Right forelimb (tissue), 1 donor: ENCODE results near the gene CXCL9.
"Not testable (repeated sequence)": the region's sequence is repeated elsewhere in the genome, so short reads cannot be mapped to it uniquely, and the experiment has no call there.

Experiments used
- DNase-seq: peaks from one replicate; pipeline ENCODE4 v3.0.0-alpha.2; 2018

CXCL9 gene

DNA sequence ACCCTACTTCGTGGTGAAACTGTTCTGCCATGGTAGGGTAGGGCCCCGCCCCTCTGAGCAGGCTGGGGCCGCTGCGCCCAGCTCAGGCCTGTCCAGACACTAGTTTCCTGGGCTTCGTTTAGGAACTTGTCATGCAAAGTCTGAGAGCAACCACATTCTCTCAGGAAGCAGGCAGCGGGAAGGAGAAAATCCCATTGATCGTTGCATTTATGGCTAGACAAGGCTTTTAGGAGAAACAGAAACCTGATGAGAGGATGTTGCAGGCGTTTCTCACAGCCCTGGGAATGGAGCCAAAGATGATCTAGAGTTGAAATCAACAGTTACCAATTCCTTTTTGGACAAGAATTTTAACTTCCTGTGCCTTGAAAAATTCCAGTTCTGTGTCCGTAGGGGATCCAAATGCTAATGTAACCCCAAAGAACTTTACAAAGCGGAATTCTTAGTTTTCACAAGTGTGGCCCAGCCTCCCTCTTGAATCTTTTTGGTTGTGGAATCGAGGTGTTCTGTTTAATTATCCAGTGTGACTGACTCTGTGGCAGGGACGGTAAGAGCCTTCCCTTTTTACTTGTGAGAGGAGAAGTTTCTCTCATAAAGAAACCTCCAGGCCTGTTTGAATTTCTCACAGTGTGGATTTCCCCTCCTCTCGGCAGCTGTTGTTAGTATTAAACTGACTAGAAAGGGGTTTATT, 4.5 kb upstream of the CXCL9 start:
- peak; percentile 58 for DNase-seq

GRCh38 chr4:76011018-76011670, 3.8 kb upstream of the CXCL9 start:
- DNase-seq: no peak

GRCh38 chr4:76010576-76010975, 3.3 kb upstream of the CXCL9 start:
- DNase-seq: no peak

DNA sequence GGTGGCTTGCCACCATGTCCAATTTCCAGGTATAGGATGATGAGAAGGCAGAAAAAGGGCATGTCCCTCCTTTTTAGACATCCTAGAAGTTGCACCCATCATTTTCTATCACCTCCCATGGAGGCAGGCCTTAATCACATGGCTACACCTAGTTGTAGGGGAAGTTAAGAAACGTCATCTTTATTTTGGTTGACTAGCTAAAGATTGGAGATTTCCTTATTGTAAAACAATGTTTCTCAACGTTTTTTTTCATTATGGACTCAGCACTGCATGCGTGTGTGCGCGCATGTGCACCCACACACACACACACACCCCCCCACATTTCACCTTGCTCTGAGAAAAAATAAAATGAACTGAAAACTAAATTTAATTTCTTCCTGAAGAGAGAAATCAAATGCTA, 2.0 kb upstream of the CXCL9 start:
- no peak for DNase-seq

- no peak for DNase-seq
These were observed 3.7 kb downstream of the CXCL9 start for GRCh38 chr4:76003620-76004019.

GRCh38 chr4:76003035-76003434, 4.3 kb downstream of the CXCL9 start:
- DNase-seq: no peak

GRCh38 chr4:76002176-76002575, 5.1 kb downstream of the CXCL9 start:
- no peak for DNase-seq

DNA sequence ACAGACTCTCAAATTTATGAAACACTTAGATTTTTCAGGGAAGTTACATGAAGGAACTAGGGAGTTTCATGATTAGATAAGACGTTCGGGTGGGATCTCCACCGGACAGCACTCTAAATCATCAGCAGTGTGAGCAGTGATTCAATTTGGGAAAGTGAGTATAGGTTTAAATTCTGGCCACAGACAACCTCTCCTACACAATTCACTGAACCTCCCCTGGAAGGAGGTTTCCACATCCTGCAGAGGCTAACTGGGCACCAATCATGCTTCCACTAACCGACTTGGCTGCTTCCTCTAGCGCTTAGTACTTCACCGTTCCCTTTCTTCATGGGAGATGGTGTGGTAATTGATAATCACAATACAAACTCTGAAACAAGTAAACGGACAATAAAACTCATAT, 5.6 kb downstream of the CXCL9 start:
- no peak for DNase-seq

GRCh38 chr4:76000279-76000678, 7.0 kb downstream of the CXCL9 start:
- DNase-seq: no peak

GRCh38 chr4:75998525-75999147, 8.7 kb downstream of the CXCL9 start:
- DNase-seq: not testable (repeated sequence)

- DNase-seq: no peak
These were observed 9.4 kb downstream of the CXCL9 start for GRCh38 chr4:75997946-75998345.

GRCh38 chr4:75997081-75997480, 10.2 kb downstream of the CXCL9 start:
- DNase-seq: no peak

DNA sequence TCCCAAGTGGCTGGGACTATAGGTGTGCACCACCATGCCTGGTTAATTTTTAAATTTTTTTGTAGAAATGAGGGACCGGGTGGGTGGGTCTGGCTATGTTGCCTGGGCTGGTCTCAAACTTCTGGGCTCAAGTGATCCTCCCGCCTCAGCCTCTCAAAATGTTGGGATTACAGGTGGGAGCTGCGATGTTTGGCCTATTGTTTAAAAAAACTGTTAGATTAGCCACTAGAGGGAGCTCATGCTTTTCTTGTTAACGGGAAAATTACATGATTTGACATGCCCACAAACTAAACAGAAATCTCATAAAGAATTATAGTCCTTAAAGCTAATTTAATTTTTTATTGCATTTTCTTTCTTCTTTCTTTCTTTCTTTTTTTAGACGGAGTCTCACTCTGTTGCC, 11.6 kb downstream of the CXCL9 start:
- DNase-seq: no peak

GRCh38 chr4:75992462-75992861, 14.8 kb downstream of the CXCL9 start:
- DNase-seq: no peak

- DNase-seq: no peak
These were observed 17.3 kb downstream of the CXCL9 start for GRCh38 chr4:75989846-75990528.

- no peak for DNase-seq
These were observed 22.2 kb downstream of the CXCL9 start for GRCh38 chr4:75985116-75985515.

DNA sequence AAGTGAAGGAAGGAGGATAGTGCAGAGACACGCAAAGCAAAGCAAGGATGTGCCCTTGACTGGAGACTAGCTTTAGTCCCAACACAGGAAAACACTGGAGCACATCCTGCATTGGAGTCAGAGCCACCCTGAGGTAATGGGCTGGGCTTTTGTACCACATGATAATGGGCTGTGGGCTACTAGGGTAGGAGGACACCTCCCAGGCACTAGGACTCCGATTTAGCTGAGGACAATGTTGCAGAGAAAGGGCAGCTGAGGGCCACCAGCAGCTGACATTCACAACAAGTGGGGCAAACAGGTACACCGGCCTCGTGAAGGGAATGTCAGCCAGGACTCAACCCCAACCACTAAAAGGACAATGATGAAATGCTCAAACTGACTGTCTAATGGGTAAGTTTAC, 26.7 kb downstream of the CXCL9 start:
- DNase-seq: no peak

DNA sequence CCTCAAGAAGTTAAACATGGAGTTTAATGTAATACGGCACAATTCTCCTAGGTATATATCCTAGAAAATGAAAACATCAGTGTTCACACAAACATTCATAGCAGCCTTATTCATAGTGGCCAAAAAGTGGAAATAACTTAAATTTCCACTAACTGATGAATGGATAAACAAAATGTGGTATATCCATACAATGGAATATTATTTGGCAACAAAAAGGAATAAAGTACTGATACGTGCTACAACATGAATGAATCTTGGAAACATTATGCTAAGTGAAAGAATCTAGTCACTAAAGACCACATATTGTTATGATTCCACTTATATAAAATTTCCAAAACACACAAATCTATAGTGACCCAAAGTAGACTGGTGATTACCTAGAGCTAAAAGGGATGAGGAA, 31.1 kb downstream of the CXCL9 start:
- DNase-seq: no peak

- no peak for DNase-seq
These were observed 33.5 kb downstream of the CXCL9 start for GRCh38 chr4:75973766-75974165.

GRCh38 chr4:75968084-75968483, 39.2 kb downstream of the CXCL9 start:
- no peak for DNase-seq

- no peak for DNase-seq
These were observed 43.8 kb downstream of the CXCL9 start for GRCh38 chr4:75963558-75963957.

DNA sequence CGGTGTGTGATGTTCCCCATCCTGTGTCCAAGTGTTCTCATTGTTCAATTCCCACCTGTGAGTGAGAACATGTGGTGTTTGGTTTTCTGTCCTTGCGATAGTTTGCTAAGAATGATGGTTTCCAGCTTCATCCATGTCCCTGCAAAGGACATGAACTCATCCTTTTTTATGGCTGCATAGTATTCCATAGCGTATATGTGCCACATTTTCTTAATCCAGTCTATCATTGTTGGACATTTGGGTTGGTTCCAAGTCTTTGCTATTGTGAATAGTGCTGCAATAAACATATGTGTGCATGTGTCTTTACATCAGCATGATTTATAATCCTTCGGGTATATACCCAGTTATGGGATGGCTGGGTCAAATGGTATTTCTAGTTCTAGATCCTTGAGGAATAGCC, 45.2 kb downstream of the CXCL9 start:
- not testable (repeated sequence) for DNase-seq

DNA sequence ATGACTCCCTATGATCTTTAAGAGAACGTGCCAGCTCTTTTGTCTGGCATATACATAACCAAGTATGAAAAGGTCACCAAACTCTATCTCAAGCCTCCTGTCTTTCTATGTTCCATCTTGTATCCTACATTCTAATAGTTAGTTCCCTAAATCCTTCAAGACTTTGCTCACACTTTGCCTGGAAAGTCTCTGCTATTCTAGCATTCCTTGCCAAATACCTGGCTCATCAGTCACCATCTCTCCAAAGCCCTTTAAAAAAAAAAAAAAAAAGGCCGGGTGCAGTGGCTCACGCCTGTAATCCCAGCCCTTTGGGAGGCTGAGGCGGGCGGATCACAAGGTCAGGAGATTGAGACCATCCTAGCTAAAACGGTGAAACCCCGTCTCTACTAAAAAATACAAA, 48.8 kb downstream of the CXCL9 start:
- DNase-seq: not testable (repeated sequence)

GRCh38 chr4:75954811-75955210, 52.5 kb downstream of the CXCL9 start:
- DNase-seq: not testable (repeated sequence)
